Measurements from ENCODE around the gene GTPBP1.

Gene GTPBP1

DNA sequence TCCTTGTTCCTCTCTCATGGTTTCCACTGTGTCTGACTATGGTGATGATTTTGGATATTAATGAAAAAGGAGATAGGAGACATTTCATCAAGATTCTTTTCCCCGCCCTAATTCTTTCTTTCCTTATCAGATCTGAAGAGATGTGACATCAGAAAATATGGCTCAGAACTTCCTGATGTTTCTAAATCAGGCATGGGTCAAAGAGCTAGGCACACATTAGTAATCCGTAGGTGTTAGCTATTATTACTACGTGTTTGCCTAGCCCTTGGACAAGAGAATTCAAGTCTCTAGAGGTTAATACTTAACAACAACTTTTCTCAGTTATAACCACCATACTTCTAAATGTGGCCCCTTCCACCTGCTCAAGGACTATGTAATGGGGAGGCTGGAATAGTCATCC lies 10.8 kb upstream of the GTPBP1 start:
- no peak for DNase-seq (ENCODE audit: insufficient read length)
- no peak for FAIRE-seq
- TF ChIP-seq POLR2A (IDR thresholded peaks at IDR 0.05; ENCODE audit: low read depth, low read length) (no peak), TAF1 (IDR thresholded peaks at IDR 0.05; ENCODE audit: borderline replicate concordance, low read depth, low read length) (no peak), POLR2AphosphoS5 (IDR thresholded peaks at IDR 0.05; ENCODE audit: low read depth, low read length) (no peak)

DNA sequence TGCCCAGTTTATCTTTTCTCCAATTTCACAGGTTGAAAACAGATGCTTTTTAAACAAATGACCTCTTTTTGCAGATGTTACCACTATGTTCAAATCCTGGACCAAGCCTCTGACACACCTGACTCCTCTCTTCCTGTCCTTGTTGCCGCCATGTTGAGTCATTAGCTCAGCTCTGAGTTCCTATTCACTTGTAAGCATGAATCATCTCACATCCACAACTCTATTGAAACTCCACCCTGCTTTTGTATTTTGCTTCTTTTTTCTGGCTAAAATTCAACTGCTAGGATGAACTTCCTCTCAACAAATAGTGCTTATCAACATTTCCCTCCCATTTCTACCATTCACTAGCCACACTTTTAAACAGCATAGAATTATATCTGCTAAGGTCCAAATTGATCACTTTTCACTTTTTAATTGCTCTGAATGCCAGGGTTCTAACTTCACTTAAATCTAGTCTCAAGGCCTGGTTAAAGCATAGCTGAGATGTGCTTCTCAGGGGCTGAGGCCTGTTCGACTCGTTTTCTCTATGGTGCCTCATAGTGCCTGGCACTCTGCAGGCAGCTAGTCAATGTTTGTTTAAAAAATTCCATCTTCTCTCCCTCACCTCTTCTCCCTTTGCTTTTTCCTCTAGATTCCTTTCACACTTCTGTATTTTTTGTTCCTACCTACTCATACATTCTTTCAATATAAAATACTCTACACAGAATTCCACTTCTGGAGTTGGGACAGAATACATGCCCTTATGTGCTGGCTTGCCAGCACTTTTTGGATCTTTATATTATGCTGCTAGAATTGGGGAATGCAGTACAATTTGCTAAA lies 8.9 kb upstream of the GTPBP1 start:
- no peak for FAIRE-seq
- TF ChIP-seq TAF1 (IDR thresholded peaks at IDR 0.05; ENCODE audit: borderline replicate concordance, low read depth, low read length) (no peak), POLR2AphosphoS5 (IDR thresholded peaks at IDR 0.05; ENCODE audit: low read depth, low read length) (no peak), POLR2A (IDR thresholded peaks at IDR 0.05; ENCODE audit: low read depth, low read length) (no peak)
- no peak for DNase-seq (ENCODE audit: insufficient read length)

DNA sequence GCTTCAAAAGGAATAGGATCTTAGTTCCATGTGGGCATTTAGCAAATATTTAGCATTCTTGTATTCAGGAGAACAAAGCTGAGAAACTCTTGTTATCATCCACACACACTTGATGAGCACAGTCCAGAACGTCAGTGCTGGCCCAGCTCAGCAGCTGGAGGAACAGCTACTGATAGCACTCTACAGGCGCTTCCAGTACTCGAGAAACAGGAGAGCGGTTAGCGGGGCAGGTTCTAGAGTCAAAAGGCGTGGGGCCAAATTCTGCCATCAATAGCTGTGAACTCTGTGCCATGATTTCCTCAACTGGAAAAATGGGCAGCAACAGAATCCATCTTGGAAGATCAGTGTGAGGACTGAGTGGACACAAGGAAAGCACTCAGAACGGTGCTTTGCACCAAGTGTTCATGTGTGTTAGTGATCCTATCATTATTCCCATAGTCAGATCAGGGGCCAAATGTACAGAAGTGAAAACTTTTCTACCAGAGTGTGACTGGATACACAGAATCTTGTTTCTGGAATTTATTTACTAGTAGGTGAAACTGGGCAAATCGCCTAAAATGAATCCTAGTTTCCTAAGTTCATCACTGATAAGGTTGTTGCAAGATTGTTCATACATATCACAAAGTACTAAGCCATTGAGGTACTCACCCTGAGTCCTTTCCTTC lies 8.2 kb upstream of the GTPBP1 start:
- TF ChIP-seq POLR2AphosphoS5 (IDR thresholded peaks at IDR 0.05; ENCODE audit: low read depth, low read length), result no peak
- TF ChIP-seq TAF1 (IDR thresholded peaks at IDR 0.05; ENCODE audit: borderline replicate concordance, low read depth, low read length), result no peak
- TF ChIP-seq POLR2A (IDR thresholded peaks at IDR 0.05; ENCODE audit: low read depth, low read length), result no peak
- DNase-seq (ENCODE audit: insufficient read length) (no peak), FAIRE-seq (no peak)

DNA sequence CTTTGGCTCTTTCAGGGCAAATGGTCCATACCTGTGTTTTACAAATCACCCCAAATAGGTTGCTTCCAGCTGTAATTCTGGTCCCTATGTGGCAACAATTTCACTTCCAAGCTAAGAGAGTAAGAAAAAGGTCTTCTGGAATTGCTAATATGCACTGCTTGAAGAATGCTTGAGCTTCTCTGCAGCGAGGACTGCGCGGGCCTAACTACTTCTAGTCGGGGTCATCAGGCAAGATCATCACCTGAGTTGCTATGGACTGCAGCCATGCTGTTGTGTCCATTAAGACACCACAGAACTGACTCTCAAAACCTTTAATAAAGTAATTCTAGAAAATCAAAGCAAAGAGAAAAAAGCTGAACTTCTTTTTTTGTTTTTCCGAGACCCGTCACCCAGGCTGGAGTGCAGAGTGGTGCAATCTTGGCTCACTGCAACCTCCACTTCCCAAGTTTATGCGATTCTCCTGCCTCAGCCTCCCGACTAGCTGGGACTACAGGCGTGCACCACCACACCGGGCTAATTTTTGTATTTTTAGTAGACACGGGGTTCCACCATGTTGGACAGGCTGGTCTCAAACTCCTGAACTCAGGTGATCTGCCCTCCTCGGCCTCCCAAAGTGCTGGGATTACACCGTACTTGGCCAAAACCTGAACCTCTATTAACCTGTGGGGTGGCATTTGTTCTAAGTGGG lies 7.2 kb upstream of the GTPBP1 start:
- DNase-seq (ENCODE audit: insufficient read length) (no peak), FAIRE-seq (no peak)
- no peak for TF ChIP-seq POLR2AphosphoS5 (IDR thresholded peaks at IDR 0.05; ENCODE audit: low read depth, low read length)
- TF ChIP-seq TAF1 (IDR thresholded peaks at IDR 0.05; ENCODE audit: borderline replicate concordance, low read depth, low read length), result no peak
- no peak for TF ChIP-seq POLR2A (IDR thresholded peaks at IDR 0.05; ENCODE audit: low read depth, low read length)

DNA sequence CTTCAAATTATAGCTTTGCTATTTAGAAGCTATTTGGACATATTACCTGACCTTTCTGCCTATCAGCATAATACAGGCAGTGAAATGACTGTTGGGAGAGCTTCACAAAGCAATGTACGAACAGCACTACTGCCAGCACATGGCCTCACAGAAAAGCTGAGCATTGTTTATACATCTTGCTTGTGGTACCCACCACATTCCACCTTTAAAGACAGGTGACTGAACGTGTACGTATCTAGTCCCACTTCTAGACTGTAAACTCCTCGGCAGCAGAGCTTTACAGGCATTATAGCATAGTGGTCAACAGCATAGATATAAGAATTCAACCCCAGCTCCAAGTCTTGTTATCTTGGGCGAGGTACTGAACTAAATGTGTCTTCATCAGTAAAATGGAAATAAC lies 6.6 kb upstream of the GTPBP1 start:
- DNase-seq (ENCODE audit: insufficient read length) (no peak), FAIRE-seq (no peak)
- TF ChIP-seq POLR2AphosphoS5 (IDR thresholded peaks at IDR 0.05; ENCODE audit: low read depth, low read length) (no peak), POLR2A (IDR thresholded peaks at IDR 0.05; ENCODE audit: low read depth, low read length) (no peak), TAF1 (IDR thresholded peaks at IDR 0.05; ENCODE audit: borderline replicate concordance, low read depth, low read length) (no peak)

DNA sequence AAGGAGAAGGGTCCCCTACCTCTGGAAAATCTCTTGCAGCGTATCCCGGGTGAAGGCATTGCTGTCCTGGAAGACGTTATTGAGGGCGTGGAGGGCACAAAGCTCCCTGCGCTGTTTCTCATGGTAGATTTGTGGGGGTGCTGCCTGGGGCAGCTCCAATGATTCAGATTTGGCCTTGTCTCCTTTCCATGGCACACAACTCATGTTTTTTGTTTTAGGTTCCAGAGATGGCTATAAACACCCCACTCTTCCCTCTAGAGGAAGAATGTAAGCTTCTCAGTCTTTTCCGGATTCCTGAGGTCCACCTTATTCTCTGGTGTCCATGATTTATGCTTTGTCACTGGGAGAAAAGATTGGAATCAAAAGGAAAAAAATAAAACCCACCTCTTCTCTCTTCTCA lies 6.0 kb upstream of the GTPBP1 start:
- FAIRE-seq, result peak; percentile 30
- DNase-seq (ENCODE audit: insufficient read length), result no peak

DNA sequence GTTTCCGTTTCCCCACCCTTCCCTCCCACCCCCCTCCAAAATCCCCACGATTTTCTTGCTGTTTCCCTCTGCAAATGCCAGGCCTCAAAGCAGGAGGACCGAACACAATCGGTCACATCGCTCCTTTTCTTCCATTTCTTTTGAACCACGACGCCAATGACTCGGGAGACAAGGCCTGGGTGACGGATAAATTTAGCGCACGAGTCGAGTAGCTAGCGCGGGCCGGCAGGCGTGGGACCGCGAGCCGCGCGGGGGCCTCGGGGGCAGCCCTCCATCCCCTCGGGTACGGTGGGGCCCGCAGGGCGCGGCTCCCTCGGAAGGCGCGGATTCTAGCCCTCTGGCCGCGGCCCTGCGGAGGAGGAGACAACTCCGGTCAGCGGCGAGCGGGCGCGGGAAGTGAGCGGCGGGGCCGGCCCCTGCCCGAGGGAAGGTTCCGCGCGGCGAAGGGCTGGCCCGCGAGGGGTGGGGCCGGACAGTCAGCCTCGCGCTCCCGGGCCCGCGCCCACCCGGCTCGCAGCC lies 5.4 kb upstream of the GTPBP1 start:
- FAIRE-seq (peak; percentile 24), DNase-seq (ENCODE audit: insufficient read length) (no peak)

More for the DNA sequence above, 6.0 kb upstream of the GTPBP1 start:
- TF ChIP-seq POLR2AphosphoS5 (IDR thresholded peaks at IDR 0.05; ENCODE audit: low read depth, low read length) (no peak), TAF1 (IDR thresholded peaks at IDR 0.05; ENCODE audit: borderline replicate concordance, low read depth, low read length) (no peak), POLR2A (IDR thresholded peaks at IDR 0.05; ENCODE audit: low read depth, low read length) (no peak)

DNA sequence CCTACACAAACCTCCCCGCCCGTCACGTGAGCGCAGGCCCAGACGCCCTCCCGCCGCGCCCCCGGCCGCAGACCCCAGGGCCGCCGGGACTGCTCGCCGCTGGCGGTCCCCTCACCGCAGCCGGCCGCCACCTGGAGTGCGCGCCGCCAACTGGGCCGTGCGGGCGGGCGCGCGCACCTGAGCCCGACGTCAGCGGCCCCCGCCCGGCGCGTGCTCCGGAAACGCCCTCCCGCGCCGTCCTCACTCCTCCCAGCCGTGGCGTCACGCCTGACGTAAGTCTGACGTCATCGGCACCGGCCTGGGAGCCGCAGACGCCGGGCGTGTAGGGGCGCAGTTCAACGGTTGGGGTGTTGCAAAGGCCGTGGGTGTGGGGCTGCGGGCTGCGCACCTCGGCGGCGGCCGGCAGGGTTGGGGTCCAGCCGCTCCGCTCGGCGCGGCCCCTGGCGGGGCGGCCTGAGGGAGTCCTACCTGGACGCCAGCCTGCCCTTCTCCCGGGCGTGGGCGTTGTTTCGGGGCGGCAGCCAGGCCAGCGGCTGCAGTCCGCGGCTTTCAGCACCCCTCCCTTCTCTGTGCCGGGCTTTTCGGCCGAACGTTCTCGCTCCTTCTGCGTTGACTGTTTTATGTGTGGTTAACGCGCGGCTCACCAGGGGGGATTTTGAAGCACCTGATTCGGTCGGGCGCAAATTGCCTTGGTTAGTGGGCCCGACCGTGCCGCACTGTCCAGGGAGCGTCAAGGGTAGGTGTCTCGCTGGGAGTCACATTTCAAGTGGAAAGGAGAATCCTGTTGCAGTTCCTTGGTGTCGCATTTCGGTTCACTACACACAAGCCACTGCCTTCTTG lies 4.7 kb upstream of the GTPBP1 start, which contains the start of gene JOSD1:
Gene JOSD1, minus strand, starts transcription at position 155 of the 840 bp plus-strand sequence. CDS start 956 bp downstream, outside the sequence.
- FAIRE-seq (peak; percentile 96), DNase-seq (ENCODE audit: insufficient read length) (peak; percentile 88)
- TF ChIP-seq TAF1 (IDR thresholded peaks at IDR 0.05; ENCODE audit: borderline replicate concordance, low read depth, low read length) (peak; percentile 51), POLR2A (IDR thresholded peaks at IDR 0.05; ENCODE audit: low read depth, low read length) (peak; percentile 85), POLR2AphosphoS5 (IDR thresholded peaks at IDR 0.05; ENCODE audit: low read depth, low read length) (peak; percentile 80)

More for the DNA sequence above, 5.4 kb upstream of the GTPBP1 start:
- no peak for TF ChIP-seq POLR2A (IDR thresholded peaks at IDR 0.05; ENCODE audit: low read depth, low read length)
- no peak for TF ChIP-seq TAF1 (IDR thresholded peaks at IDR 0.05; ENCODE audit: borderline replicate concordance, low read depth, low read length)
- TF ChIP-seq POLR2AphosphoS5 (IDR thresholded peaks at IDR 0.05; ENCODE audit: low read depth, low read length), result no peak

DNA sequence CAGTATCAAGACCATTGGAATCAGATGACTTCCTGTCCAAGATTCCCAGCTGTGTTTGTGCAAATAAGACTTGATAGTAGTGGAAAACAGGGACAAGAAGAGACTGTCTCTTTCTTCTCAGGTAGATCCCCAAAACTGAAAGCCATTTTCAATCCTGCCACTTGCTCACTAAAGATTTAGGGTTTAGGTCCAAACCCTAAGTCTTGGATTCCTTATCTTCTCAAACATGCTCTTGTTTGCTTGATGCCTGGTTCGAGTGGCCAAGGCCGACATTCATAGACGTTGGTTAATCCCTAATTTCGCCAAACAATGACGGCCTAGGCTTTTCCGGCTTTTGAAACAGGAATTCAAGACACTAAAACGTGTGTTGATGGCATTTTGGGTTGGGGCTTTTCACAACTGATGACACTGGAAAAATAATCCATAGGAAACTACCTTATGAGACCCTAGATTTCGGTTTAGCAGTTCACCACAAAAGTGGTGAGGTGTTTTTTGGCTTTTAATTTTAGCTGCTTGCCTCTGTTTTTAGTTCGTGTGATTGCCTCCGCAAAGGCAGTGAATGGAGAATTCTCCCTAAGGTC lies 1.0 kb upstream of the GTPBP1 start:
- FAIRE-seq (no peak), DNase-seq (ENCODE audit: insufficient read length) (no peak)
- TF ChIP-seq POLR2AphosphoS5 (IDR thresholded peaks at IDR 0.05; ENCODE audit: low read depth, low read length) (no peak), POLR2A (IDR thresholded peaks at IDR 0.05; ENCODE audit: low read depth, low read length) (no peak), TAF1 (IDR thresholded peaks at IDR 0.05; ENCODE audit: borderline replicate concordance, low read depth, low read length) (no peak)

Data from GM12892 (cell line).